Measurements from ENCODE around the gene NUFIP1.
A peak's percentile ranks its signal among the peaks of the same experiment; 100 is the strongest.
"Not testable (repeated sequence)": the region's sequence is repeated elsewhere in the genome, so short reads cannot be mapped to it uniquely, and the experiment has no call there.

Gene NUFIP1

GRCh38 chr13:44989071-44989889 lies at the start of gene NUFIP1, which contains the start of gene GPALPP1:
Gene NUFIP1 (minus strand): TSS chr13:44989471. CDS start chr13:44989436, 35 bp downstream.
Gene GPALPP1 (plus strand): TSS chr13:44989538. CDS start chr13:44989655, 117 bp downstream.
- peak; percentile 96 for DNase-seq

- no peak for DNase-seq
Observed at GRCh38 chr13:45036206-45036605, 46.9 kb upstream of the NUFIP1 start.

DNA sequence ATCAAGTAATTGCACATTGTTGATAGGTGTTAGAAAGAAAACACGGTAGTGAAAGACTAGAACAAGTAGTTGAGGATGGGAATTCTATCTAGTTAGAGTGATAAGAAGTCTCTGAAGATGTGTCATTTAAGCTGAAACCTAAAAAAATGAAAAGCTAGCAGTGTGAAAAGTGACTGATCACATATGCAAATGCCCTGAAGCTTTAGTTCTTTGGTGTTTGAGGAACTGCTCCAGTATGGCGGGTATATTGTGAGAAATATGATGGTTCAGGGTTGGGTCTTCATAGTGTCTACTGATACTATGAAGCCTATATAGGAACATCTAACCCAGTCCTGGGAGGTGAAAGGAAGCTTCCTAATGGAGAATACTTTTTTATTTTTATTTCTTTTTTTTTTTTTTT lies 45.1 kb upstream of the NUFIP1 start:
- DNase-seq, result no peak

- DNase-seq, result no peak
Observed at GRCh38 chr13:45024847-45025246, 35.6 kb upstream of the NUFIP1 start.

DNA sequence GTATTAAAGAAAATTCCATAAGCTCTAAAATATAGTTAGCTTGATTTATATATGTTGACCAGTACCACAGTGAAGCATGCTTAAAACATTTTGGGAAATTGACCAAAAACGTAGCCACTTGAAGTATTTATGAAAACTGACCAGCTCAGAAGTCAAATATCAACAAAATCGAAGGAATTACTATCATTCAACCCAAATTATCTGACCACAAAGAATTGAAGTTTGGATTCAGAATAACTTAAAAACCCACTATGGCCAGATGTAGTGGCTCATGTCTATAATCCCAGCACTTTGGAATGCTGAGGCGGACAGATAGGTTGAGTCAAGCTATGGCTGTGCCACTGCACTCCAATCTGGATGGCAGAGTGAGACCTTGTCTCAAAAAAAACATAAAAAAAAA lies 32.0 kb upstream of the NUFIP1 start:
- no peak for DNase-seq

- DNase-seq, result not testable (repeated sequence)
Observed at GRCh38 chr13:45019981-45020380, 30.7 kb upstream of the NUFIP1 start.

GRCh38 chr13:45016792-45017425 lies 27.6 kb upstream of the NUFIP1 start:
- no peak for DNase-seq

DNA sequence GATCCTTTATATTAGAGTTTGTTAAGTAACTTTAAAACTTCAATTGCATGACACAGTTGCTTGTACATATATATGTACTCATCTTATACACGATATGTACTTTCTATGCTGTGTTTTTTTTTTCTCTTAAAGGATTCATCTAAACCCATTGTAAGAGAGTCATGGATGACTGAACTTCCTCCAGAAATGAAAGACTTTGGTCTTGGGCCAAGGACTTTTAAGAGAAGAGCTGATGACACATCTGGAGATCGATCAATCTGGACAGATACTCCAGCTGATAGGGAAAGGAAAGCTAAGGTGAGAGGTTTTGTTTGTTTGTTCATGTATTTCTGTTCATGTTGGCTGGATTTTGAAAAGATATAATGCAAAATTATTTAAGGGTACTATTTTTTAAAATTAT lies 26.0 kb upstream of the NUFIP1 start:
- no peak for DNase-seq

DNA sequence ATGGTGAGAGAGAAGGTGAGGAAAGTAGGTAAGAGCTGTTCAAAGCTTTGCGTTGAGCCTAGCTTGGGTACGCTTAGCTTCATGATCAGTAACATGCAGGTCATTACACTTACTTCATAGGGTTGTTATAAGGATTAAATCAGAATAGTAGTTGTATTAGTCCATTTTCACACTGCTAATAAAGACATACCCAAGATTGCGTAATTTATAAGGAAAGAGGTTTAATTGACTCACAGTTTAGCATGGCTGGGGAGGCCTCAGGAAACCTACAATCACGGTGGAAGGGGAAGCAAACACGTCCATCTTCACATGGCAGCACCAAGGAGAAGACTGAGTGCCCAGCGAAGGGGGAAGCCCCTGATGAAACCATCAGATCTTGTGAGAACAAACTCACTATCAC lies 21.9 kb upstream of the NUFIP1 start:
- no peak for DNase-seq

- DNase-seq, result no peak
Observed at GRCh38 chr13:45007823-45008222, 18.6 kb upstream of the NUFIP1 start.

GRCh38 chr13:45007225-45007624 lies 18.0 kb upstream of the NUFIP1 start:
- no peak for DNase-seq

DNA sequence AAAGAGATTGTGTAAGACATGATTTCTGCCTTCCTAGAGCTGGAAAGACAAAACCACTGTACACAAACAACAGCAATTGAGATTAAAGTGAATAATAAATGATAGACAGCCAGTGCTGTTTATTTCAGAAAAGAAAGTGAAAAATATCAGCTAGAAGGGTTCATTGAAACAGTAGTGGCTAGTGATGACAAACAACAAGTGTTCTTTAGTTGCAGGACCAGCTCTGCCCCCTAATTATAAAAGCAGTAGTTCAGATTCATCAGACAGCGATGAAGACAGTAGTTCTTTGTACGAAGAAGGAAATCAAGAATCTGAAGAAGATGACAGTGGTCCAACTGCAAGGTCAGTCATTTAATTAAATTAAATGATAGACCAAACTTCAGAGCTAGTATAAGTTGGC lies 14.8 kb upstream of the NUFIP1 start:
- DNase-seq, result no peak

- DNase-seq, result no peak
Observed at GRCh38 chr13:45003417-45003816, 14.1 kb upstream of the NUFIP1 start.

DNA sequence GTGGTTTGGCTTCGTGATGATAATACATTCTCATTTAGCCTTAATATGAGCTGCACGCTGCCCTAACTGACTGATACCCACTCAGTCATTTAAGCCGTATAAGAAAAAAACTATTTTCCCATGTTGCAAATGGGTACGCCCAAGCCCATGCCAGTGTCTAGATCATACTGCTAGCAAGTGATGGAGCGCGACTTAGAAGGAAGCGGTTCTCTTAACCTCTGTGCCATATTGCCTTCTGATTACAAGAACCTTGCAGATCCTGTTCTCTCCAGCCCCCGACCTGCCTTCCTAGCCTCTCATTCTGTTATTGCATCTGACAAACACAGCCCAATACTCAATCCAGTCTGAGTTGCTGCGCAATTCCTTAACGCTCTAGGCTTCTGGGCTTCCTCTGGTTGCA lies 670 bp upstream of the NUFIP1 start:
- DNase-seq, result peak in 1 of 2 experiments; percentile 21

DNA sequence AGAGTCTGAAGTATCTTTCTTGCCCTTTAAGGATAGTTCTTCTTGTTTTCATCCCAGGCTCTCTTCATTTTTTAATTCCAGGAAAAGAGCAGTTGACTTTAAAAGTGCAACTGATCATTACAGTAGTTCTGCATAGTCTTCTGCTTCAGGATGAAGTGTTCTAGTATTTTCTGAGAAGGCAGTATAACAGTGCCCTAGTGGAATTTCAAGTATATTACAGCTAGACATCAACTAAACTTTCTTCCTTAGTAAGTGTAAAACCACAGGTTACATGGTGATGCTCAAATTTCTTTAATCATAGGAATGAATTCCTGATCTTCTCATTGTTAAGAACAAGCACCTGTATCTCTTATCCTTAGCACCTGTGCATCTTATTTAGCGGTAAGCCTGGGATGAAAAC lies 10.9 kb downstream of the NUFIP1 start:
- DNase-seq, result peak; percentile 22 to 62

DNA sequence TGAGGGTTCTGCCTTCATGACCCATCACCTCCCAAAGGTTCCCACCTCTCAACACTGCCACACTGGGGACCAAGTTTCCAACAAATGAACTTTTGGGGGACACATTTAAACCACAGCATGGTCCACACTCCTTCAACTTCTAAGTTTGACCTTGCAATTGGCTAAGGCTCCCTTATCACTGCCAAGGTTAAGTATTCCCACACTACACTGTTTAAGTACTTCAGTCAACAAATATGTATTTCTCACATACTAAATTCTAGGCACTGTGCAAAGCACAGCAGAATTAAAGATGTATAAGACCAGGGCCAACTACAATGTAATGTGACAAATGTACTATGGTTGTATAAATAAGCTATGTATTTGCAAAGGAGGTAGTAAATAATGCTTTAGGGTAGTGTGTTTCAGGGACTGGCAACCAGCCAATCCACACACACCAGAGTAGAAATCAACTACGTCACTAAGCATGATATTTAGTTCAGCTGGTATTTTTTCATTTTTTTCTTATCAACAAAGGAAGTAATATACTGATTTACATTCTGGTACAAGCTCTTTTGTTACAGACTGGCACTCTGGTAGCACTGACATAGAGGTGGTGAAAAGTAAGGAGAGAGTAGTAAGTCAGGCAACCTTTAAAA lies 12.2 kb downstream of the NUFIP1 start:
- DNase-seq, result no peak

GRCh38 chr13:44976196-44976595 lies 13.1 kb downstream of the NUFIP1 start:
- DNase-seq, result no peak

- DNase-seq, result peak; percentile 59 to 76
Observed at GRCh38 chr13:44974056-44974793, 15.0 kb downstream of the NUFIP1 start.

- peak; percentile 50 to 61 for DNase-seq
Observed at GRCh38 chr13:44972956-44973581, 16.2 kb downstream of the NUFIP1 start.

DNA sequence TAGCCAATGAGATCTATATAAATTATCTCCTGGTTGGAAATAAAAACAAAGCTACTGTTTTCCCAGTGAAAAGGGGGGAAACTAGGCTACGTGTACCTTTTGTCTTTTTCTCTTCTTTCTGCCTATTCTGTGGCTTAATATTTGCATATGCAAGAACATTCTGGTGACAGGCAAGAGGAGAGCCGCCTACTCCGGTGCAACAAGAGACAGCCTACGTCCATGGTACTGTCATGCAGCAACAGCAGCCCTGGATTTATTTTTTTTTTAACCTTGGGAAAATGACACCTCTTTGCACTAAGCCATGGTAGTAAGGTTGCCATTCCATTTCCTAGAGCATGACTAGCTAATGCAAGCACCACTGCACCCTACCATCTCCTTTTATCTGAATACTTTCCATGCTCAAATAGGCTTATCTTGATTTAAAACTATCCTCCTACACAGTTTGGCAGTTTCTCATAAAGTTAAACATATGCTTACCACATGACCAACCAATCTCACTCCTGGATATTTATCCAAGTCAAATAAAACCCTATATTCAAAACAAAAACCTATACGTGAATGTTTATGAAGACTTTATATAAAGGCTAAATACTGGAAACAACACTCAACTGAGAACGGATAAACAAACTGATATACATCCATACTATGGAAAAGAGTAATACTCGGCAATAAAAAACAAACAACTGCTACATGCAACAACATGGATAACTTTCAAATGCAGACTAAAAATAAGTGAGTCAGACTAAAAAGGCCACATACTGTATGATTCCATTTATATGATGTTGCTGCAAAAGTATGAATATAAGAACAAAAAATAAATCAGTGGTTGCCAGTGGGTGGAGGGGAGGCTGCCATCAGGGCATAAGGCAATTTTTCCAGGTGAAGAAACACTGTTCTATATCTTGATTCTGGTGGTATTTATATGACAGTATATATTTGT lies 17.3 kb downstream of the NUFIP1 start:
- DNase-seq, result no peak

Data from Kasumi-1 (cell line).